ENCODE data around the gene SNCAIP. TPM values are rescaled to one million over a fixed set of nuclear protein-coding genes. Genes with fewer than 3 reads are reported as not detected.
"Not testable (repeated sequence)": the region's sequence is repeated elsewhere in the genome, so short reads cannot be mapped to it uniquely, and the experiment has no call there.

SNCAIP gene
- total RNA-seq, 1 donor from 2014 or later: not detected

- no peak for DNase-seq (ENCODE audit: low read depth)
Observed at GRCh38 chr5:122356855-122357254, 44.8 kb downstream of the SNCAIP start.

DNA sequence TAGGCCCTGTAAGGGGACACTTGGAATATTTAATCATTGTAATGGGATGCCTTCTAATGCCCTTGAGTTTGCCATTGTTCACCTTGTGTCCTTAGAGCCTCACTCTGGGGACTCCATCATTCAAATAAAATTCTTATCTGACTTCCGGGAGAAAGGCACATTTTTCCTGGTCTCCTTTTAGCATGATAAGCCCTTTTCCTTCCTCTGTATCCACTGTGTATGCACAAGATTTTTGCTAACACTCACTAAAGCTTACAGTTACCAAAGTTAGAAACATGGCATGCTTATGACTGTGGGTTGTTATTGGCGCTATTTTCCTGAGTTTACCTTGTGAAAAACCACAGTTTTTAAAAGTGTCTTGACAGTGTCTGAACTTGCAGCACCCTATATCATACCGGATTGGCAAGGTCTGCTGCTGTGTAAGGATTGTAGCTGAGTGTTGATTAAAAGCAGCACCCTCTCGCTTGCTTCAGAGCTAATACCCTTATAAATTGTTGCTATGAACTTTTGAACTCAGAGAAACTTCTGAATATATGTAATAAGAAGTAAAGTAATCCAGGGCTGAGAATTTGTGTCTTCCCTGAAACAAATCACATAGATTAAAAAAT lies 46.4 kb downstream of the SNCAIP start:
- no peak for DNase-seq (ENCODE audit: low read depth)

- no peak for DNase-seq (ENCODE audit: low read depth)
Observed at GRCh38 chr5:122362361-122362760, 50.3 kb downstream of the SNCAIP start.

DNA sequence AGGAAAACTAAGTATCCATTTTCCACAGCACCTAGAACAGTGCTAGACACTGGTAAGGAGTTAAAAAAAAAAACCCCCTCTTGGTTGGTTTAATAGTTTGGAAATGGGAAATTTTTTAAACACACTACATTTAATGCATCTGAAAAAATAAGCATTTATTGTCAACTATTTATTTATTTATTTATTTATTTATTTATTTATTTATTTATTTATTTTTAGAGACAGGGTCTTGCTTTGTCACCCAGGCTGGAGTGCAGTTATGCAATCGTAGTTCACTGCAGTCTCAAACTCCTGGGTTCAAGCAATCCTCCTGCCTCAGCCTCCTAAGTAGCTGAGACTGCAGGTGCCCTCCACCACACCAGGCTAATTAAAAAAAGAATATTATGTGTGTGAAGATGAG lies 51.6 kb downstream of the SNCAIP start:
- no peak for DNase-seq (ENCODE audit: low read depth)

DNA sequence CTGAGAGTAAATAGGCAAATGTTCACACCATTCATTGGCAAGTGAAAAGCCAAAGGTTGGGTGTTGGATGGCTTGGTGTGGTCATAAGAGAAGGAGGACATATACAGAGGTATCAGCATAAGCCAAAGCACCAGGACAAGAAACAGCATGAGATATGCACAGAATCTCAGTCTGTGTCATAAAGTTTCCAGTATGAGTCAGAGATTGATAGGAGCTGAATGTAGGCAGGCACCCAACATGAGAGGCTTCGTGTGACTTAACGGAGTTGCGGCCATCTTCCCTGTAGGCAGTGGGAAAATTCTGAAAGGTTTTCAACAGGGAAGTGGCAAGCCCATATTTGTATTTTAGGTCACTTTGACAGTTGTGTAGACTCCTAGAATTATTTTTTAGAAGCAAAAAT lies 54.5 kb downstream of the SNCAIP start:
- no peak for DNase-seq (ENCODE audit: low read depth)

GRCh38 chr5:122367456-122367855 lies 55.4 kb downstream of the SNCAIP start:
- DNase-seq (ENCODE audit: low read depth): no peak

GRCh38 chr5:122368510-122369251 lies 56.6 kb downstream of the SNCAIP start:
- no peak for DNase-seq (ENCODE audit: low read depth)

GRCh38 chr5:122369253-122369815 lies 57.3 kb downstream of the SNCAIP start:
- no peak for DNase-seq (ENCODE audit: low read depth)

- DNase-seq (ENCODE audit: low read depth): no peak
Observed at GRCh38 chr5:122371511-122372151, 59.6 kb downstream of the SNCAIP start.

GRCh38 chr5:122374110-122374509 lies 62.1 kb downstream of the SNCAIP start:
- no peak for DNase-seq (ENCODE audit: low read depth)

DNA sequence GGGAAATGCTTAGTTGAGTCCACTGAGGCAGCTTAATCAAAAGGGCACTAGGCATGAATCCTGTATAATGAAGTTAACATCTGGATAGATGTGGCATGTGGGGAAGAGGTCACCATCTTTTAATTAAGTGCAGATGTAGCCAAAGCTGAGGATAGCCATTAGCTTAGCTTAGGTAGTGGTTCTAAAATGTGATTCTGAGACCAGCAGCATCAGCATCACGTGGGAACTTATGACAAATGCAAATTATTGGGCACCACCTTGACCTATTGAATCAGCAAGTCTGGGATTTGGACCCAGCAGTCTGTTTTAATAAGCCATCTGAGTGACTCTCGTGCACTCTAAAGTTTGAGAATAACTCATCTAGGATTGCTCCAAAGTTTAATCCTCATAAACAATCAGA lies 63.8 kb downstream of the SNCAIP start:
- DNase-seq (ENCODE audit: low read depth): no peak

DNA sequence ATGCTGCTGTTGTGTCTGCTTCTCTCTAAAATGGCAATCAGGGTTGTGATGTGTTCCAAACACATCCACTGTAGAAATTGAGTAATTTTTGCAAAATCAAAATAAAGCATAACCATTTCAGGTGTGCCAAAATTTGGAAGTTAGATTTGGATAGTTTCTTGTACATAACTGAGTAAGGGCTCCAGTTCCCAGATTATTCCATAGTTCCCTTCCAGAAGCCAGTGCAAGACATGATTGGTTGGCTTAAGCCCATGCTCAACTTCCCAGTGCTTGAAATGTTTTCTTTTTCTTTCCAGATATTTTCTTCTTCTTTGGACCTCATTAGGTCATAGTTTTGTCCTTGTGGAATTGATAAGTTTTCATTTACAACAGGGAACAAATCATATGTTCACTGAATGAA lies 64.2 kb downstream of the SNCAIP start:
- no peak for DNase-seq (ENCODE audit: low read depth)

- no peak for DNase-seq (ENCODE audit: low read depth)
Observed at GRCh38 chr5:122377026-122377425, 65.0 kb downstream of the SNCAIP start.

DNA sequence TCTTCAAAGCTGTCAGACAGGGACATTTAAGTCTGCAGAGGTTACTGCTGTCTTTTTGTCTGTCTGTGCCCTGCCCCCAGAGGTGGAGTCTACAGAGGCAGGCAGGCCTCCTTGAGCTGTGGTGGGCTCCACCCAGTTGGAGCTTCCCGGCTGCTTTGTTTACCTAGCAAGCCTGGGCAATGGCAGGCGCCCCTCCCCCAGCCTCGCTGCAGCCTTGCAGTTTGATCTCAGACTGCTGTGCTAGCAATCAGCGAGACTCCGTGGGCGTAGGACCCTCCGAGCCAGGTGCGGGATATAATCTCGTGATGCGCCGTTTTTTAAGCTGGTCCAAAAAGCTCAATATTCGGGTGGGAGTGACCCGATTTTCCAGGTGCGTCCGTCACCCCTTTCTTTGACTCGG lies 70.9 kb downstream of the SNCAIP start:
- DNase-seq (ENCODE audit: low read depth): not testable (repeated sequence)

GRCh38 chr5:122384739-122385235 lies 72.8 kb downstream of the SNCAIP start:
- DNase-seq (ENCODE audit: low read depth): no peak

GRCh38 chr5:122385286-122385685 lies 73.2 kb downstream of the SNCAIP start:
- DNase-seq (ENCODE audit: low read depth): no peak

GRCh38 chr5:122385808-122386207 lies 73.8 kb downstream of the SNCAIP start:
- no peak for DNase-seq (ENCODE audit: low read depth)

DNA sequence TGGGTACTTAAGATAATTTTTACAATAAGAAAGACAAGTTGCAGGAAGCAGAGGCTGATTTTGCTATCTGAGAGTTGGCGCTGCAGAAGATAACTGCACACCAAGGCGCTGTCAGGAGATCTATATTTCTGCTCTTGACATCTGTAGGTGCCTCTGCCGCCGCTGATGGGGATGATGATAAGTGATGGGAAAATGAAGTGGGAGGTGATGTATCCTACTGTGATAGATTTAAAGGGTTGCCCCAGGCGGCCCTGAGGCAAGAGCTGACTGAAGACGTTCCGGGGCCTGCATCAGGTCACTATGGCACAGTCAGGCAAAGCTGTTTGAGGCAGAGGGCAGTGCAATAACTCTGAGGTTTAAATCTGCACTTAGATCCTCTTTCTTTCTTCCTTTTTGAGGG lies 78.1 kb downstream of the SNCAIP start:
- no peak for DNase-seq (ENCODE audit: low read depth)

GRCh38 chr5:122390694-122391093 lies 78.7 kb downstream of the SNCAIP start:
- DNase-seq (ENCODE audit: low read depth): no peak

DNA sequence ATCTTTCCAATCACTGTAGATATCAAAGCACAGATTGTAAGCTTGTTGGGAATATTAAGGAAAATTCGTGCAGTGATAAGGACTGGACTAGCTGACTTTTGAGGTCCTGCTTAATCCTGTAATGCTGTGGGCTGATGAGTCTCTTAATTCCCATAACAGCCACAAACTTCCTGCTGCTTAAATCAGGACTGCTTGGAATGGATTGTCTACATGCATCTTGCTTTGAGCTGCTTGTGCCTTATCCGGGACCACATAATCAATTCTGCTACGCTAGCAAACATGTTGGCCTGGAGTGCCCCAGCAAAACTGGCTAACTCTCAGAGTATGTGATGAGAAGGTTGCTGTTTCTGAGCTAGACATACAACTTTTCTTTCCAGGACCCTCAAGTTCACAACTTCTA lies 79.6 kb downstream of the SNCAIP start:
- no peak for DNase-seq (ENCODE audit: low read depth)

DNA sequence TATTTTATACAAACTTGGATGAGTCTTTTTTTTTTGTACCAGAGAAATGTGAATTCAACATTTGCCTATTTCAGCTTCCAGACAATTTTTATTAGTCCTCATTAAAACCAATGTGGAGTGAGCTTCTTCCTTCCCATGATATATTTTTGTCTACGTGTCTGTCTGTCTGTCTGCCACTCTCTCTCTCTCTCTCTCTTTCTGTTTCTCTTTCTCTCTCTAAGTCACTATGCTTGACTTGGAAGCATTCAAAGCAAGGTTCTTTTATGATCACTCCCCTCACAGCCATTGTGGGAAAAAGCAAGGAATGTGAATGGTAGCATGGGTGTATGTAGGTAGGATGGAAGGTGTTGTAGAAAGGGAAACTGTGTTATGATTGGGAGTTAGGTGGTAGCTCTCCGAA lies 80.2 kb downstream of the SNCAIP start:
- DNase-seq (ENCODE audit: low read depth): no peak

- DNase-seq (ENCODE audit: low read depth): no peak
Observed at GRCh38 chr5:122392824-122393223, 80.8 kb downstream of the SNCAIP start.

Data from myocyte (in vitro differentiated cells).